SJSA1 (cell line): ENCODE measurements around the gene TCHP. TPM values are rescaled to one million over a fixed set of nuclear protein-coding genes. Genes with fewer than 3 reads are reported as not detected.

ENCODE experiments used
- DNase-seq, 2 experiments: peaks; one replicate each; pipeline ENCODE4 v3.0.0-alpha.2; 2015 to 2020; ENCODE audit warnings: low spot score in 2 of 2, low read depth in 1 of 2
- H3K27ac ChIP-seq: fragments of 250-450 bp; sonication (Bioruptor Pico); 2 replicates; pipeline ENCODE4 v1.5.1; 2020; ENCODE audit warnings: mild to moderate bottlenecking, moderate library complexity
- H3K27me3 ChIP-seq: fragments of 250-450 bp; sonication (Bioruptor Pico); replicated peaks from 2 replicates; pipeline ENCODE4 v1.5.1; 2020; ENCODE audit warnings: mild to moderate bottlenecking, moderate library complexity
- H3K36me3 ChIP-seq: fragments of 250-450 bp; sonication (Bioruptor Pico); 2 replicates; pipeline ENCODE4 v1.5.1; 2020; ENCODE audit warnings: mild to moderate bottlenecking
- H3K4me1 ChIP-seq: fragments of 250-450 bp; sonication (Bioruptor Pico); replicated peaks from 2 replicates; pipeline ENCODE4 v1.6.1; 2021; ENCODE audit warnings: mild to moderate bottlenecking
- H3K4me3 ChIP-seq: fragments of 250-450 bp; sonication (Bioruptor Pico); 2 replicates; pipeline ENCODE4 v1.5.1; 2020; ENCODE audit warnings: mild to moderate bottlenecking
- H3K9me3 ChIP-seq: fragments of 250-450 bp; sonication (Bioruptor Pico); replicated peaks from 2 replicates; pipeline ENCODE4 v1.5.1; 2020; ENCODE audit warnings: mild to moderate bottlenecking
- total RNA-seq: library from RNA; depleted of rRNA; stranded (reverse); fragments of >200 nt; shearing (Covaris generic); gene quantifications from 2 replicates; pipeline ENCODE4 v1.2.3, GENCODE V29; 2014

TCHP gene
- total RNA-seq, 1 experiment from 2014 or later, result 28.6 TPM

DNA sequence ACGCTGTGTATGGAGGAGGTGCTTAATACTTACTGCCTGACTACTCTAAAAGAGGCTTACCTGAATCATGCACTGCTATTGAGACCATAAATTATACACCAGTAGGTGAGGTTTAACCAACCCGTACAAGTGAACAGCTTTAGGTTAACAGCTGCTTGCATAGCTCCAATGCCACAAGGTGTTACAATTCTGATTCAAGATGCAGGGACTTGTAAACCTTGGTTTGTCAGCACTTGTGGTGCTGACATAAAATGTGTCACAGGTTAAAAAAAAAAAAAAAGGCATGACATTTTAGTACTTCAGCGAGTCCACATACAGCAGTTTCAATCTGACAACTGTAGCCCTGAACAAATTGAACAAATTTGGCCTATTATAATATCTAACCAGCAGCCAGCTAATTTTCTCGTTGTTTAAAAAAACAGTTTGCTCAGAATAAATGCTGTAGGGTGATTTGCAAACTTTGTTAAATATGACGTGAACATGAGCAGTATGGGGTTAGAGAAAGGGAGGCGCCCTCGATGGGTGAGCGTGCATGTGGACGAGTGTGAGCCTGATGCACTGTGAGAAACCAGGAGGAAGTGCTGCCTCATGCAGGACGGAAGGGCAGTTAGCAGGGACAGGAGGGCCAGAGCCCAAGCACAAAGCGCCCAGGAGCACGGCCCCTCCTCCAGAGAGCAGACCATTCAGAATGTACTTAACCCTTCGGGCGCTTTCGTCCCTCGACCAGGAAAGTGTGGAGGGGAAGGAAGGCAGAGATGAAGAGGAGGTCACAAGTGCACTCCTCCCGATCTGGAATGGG, 44.7 kb downstream of the TCHP start:
- Histone ChIP-seq H3K27ac (no peak overlapping the region), H3K27me3 (no peaks in the 10 kb centered on the region), H3K36me3 (peaks cover 42% of the 10 kb centered on the region), H3K4me3 (no peak overlapping the region), H3K4me1 (peaks cover 44% of the 10 kb centered on the region), H3K9me3 (no peaks in the 10 kb centered on the region)
- no peak for DNase-seq

DNA sequence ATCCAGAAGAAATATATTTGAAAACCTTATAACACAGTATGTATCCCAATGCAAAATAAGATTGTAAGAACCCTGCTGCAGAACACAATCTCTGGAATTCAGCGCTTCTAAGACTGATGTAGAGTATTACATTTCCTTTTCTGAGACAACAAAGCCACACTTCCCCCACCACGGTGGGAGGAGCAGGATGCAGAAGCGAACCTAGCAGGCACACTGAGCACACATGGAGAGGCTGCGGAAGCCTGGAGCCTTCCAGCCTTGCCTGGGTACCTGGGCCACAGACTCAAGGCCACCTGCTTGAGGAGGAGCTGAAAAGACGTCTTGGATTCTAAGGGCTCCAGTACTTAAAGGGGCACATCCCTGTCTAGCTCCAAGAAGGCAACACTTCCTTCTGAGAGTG, 46.4 kb downstream of the TCHP start:
- peak overlapping the region; percentile 57; the same call in 1 of the 2 replicates for H3K27ac ChIP-seq
- no peaks in the 10 kb centered on the region for H3K9me3 ChIP-seq
- DNase-seq, result no peak
- H3K36me3 ChIP-seq, result peaks cover 57% of the 10 kb centered on the region
- H3K4me1 ChIP-seq, result peaks cover 60% of the 10 kb centered on the region
- H3K27me3 ChIP-seq, result no peaks in the 10 kb centered on the region
- no peak overlapping the region for H3K4me3 ChIP-seq

DNA sequence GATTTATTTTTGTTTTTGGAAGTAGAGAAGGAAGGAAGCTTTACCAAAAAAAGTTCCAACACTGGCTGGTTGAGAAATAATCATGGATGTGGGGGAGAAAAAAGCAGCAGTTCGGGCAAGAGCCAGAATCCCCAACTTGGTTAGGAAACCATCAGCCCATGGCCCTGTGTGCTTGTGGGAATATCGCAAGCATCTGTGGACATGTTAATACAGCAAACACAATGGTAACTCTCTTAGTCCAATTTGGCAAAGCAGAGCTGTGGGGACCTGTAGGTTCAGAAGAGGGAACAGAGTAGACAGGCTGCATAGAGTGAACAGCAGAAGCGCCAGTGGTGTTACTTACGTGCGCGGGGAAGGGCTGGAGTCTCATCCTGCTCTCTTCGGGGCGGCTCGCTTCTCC, 46.8 kb downstream of the TCHP start:
- DNase-seq, result no peak
- Histone ChIP-seq H3K36me3 (peaks cover 61% of the 10 kb centered on the region), H3K27ac (peak overlapping the region; percentile 57), H3K9me3 (no peaks in the 10 kb centered on the region), H3K4me1 (peaks cover 64% of the 10 kb centered on the region), H3K4me3 (no peak overlapping the region), H3K27me3 (no peaks in the 10 kb centered on the region)

DNA sequence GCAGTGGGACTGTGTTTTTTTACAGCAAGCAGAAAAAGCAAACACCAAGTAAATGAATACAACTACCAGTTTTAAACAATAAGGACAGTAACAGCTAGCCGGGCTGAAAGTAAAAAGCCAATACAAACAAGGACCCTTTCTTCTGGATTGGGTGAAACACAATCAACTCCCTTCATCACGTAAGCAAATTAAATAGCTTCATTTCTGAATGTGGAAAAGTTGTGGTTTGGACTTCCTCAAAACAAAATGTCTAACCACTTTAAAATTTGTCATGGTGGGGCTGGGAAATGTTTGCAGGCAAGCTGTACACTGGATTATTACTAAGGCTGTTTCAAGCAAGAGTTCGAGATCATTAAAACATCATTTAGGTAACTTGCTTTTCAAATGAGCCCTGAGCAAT, 47.4 kb downstream of the TCHP start:
- no peak overlapping the region for H3K4me3 ChIP-seq
- H3K9me3 ChIP-seq, result no peaks in the 10 kb centered on the region
- peak overlapping the region; percentile 57 for H3K27ac ChIP-seq
- H3K4me1 ChIP-seq, result peaks cover 70% of the 10 kb centered on the region
- peak in 1 of 2 experiments; percentile 65 for DNase-seq
- peaks cover 67% of the 10 kb centered on the region for H3K36me3 ChIP-seq
- H3K27me3 ChIP-seq, result no peaks in the 10 kb centered on the region

DNA sequence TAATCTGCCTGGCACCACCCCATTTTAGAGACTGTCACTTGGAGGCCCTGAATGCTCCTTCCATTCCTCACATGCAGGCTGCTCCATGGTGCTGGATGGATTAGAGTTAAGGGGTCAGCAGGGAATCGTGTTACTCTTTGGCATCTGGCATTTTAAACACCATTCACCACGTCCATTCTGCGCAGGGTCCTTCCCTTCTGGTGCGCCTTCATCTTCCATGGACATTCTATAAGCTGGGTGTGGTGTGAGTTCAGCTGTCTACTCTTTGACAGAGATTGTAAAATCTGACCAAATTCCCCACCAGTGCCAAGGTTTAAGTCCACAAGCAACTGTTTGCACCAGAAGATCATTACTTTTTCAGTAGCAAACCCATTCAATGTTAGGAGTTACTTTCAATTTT, 48.3 kb downstream of the TCHP start:
- H3K36me3 ChIP-seq, result peaks cover 76% of the 10 kb centered on the region
- H3K4me1 ChIP-seq, result peaks cover 75% of the 10 kb centered on the region
- H3K27ac ChIP-seq, result no peak overlapping the region
- no peak overlapping the region for H3K4me3 ChIP-seq
- H3K9me3 ChIP-seq, result no peaks in the 10 kb centered on the region
- no peaks in the 10 kb centered on the region for H3K27me3 ChIP-seq
- no peak for DNase-seq

DNA sequence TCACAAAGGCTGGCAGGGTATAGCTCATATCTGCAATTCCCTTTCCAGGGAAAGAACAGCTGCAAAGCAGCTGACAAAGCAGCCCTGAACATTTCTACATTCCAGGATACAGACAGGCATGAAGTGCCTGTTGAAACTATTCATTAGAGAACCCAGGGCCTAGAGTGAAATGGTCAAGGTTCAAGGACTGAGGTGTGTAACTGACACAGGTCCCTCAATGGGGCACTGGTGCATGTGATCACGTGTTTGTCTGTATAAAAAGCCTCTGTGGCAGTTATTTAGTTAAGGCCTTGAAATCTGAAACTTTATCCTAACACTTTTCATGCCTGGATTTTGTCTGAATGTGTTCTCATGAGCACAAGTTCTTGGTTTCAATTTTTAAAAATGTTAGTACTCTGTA, 49.0 kb downstream of the TCHP start:
- no peak overlapping the region; the same call in 1 of the 2 replicates for H3K27ac ChIP-seq
- peaks cover 82% of the 10 kb centered on the region for H3K36me3 ChIP-seq
- no peak overlapping the region for H3K4me3 ChIP-seq
- H3K27me3 ChIP-seq, result no peaks in the 10 kb centered on the region
- DNase-seq, result no peak
- peaks cover 75% of the 10 kb centered on the region for H3K4me1 ChIP-seq
- H3K9me3 ChIP-seq, result no peaks in the 10 kb centered on the region

DNA sequence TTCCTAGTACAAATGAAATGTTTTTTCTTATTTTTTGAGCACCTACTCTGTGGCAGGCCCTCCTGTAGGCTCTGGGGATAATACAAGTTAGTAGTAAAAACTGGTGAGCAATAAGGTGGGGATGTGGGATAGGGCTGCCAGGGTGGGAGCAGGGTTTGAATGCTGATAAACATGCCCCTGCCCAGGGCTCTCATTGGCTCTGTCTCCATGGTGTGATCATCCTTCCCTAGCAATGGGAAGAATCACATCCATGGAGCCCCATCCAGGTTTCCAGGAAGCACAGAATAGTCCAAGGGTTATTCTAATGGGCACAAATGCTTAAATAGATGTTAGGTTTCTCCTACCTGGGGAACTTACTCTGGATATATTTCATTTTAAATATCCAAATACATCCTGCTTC, 50.6 kb downstream of the TCHP start:
- Histone ChIP-seq H3K9me3 (no peaks in the 10 kb centered on the region), H3K4me3 (no peak overlapping the region), H3K36me3 (peaks cover 74% of the 10 kb centered on the region), H3K27ac (peak overlapping the region; percentile 81), H3K4me1 (peaks cover 71% of the 10 kb centered on the region), H3K27me3 (no peaks in the 10 kb centered on the region)
- DNase-seq, result no peak

DNA sequence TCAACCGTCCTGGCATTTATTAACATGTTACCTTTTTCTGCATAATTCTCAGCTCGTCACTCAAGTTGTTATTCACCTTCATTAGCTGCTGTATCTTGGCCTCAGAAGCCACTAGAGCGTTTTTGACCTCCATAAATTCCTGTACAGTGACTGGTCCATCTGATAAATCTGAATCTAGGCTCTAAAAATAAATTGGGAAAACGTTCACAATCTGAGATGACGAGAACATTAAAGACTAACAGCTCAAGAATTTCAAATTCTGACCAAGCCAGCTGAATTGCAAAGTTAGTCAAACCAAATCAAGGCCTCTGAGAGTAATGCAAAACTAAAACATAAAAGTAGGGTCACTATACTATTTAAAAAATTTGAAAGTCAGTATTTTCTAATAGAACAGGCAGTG, 51.1 kb downstream of the TCHP start:
- H3K4me3 ChIP-seq, result no peak overlapping the region

DNA sequence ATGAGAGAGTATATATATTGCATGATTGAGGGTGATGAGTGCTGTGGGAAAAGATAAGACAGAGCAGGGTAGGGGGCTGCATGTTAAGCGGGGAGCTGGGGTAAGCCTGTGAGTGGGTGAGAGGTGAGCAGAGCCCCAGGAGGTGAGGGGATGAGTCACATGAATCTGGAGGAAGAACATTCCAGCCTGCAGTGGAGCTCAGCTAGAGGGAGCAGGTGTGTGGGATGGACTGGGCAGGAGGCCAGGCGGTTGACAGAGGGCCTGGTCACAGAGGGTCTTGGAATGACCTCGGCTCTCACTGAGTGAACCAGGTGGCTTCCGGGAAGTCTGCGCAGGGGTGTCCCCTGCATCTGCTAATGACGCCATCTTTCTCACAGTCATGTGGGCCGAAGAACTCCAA, 51.7 kb downstream of the TCHP start:
- no peak overlapping the region for H3K4me3 ChIP-seq
- peak; percentile 17 to 59 for DNase-seq
- H3K36me3 ChIP-seq, result peaks cover 76% of the 10 kb centered on the region
- H3K4me1 ChIP-seq, result peaks cover 61% of the 10 kb centered on the region
- peak overlapping the region; percentile 81 for H3K27ac ChIP-seq
- H3K27me3 ChIP-seq, result no peaks in the 10 kb centered on the region
- no peaks in the 10 kb centered on the region for H3K9me3 ChIP-seq

More for the DNA sequence above, 51.1 kb downstream of the TCHP start:
- Histone ChIP-seq H3K9me3 (no peaks in the 10 kb centered on the region), H3K27me3 (no peaks in the 10 kb centered on the region), H3K27ac (peak overlapping the region; percentile 81), H3K36me3 (peaks cover 77% of the 10 kb centered on the region), H3K4me1 (peaks cover 68% of the 10 kb centered on the region)
- DNase-seq, result peak in 1 of 2 experiments; percentile 68

DNA sequence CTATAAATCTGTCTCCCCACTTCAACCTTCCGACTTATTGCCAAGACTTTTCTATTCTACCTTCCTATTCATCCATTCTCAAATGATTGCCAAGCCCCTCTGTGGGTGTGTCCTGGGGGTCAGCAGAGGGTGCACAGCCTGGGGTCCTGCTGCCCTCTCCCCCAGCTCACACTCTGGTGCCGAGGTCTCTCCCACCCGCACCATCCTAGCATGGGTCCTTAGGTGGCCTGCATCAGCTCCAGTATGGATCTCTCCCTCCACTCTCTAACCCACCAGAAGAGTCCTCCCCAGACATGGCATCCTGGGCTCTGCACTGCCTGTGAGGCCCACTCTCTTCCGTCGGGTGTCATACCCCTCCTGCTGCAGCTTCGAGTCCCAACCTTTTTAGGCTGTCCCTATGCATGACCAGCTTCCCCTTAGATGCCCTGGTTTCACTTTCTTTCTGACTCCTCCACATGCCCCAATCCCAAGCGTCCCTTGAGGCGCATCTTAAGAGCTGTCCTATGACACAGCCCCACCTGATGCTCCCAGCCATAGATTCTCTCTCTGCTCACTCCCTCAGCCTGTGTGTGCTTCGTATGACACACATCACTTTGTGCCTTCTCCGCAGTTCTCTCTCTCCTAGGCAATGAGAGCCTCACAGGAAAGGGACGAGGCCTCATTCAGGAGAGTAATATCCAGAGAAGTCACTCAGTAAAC, 52.2 kb downstream of the TCHP start:
- peaks cover 71% of the 10 kb centered on the region for H3K36me3 ChIP-seq
- no peaks in the 10 kb centered on the region for H3K9me3 ChIP-seq
- peak overlapping the region; percentile 81 for H3K27ac ChIP-seq
- no peaks in the 10 kb centered on the region for H3K27me3 ChIP-seq
- H3K4me1 ChIP-seq, result peaks cover 56% of the 10 kb centered on the region
- DNase-seq, result no peak
- no peak overlapping the region for H3K4me3 ChIP-seq

DNA sequence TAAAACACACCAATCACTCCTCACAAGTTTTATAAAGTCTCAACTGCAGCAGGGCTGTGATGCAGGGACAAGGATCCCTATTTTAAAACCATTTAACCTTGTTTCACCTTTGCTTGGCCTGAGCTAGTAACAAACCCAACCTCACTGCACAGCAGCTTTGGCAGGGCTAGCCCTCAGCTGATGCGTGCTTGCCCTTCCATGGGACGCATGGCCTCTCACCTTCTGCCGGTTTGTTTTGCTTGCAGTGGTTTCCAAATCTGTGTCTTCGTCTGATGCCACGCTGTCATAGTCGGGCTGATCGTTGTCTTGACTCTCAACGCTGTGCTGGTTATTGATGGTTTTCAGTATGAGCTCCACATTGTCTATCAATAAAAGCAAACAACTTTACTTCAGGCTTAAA, 52.8 kb downstream of the TCHP start:
- no peak for DNase-seq
- Histone ChIP-seq H3K27ac (no peak overlapping the region), H3K27me3 (no peaks in the 10 kb centered on the region), H3K36me3 (peaks cover 71% of the 10 kb centered on the region), H3K4me1 (peaks cover 50% of the 10 kb centered on the region), H3K9me3 (no peaks in the 10 kb centered on the region), H3K4me3 (no peak overlapping the region)

DNA sequence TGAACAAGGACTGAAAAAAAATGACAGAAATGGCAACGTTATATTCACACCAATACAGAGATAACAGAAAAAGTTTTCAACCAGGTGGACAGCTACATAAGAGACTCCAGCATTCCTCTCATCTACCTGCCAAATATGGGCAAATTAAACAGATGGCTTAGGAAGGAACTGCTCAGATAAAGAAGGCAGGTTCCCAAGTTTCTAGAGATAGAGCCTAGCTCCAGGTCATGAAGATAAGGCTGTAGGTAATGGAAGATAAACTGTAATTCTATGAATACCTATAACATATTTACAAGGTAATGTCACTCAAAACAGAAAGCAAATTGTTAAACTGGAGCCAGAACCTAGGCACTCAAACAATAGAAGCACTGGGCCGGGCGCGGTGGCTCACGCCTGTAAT, 53.6 kb downstream of the TCHP start:
- no peak overlapping the region for H3K27ac ChIP-seq
- peaks cover 42% of the 10 kb centered on the region for H3K4me1 ChIP-seq
- H3K27me3 ChIP-seq, result no peaks in the 10 kb centered on the region
- H3K36me3 ChIP-seq, result peaks cover 70% of the 10 kb centered on the region
- H3K4me3 ChIP-seq, result no peak overlapping the region
- H3K9me3 ChIP-seq, result no peaks in the 10 kb centered on the region
- DNase-seq, result no peak

DNA sequence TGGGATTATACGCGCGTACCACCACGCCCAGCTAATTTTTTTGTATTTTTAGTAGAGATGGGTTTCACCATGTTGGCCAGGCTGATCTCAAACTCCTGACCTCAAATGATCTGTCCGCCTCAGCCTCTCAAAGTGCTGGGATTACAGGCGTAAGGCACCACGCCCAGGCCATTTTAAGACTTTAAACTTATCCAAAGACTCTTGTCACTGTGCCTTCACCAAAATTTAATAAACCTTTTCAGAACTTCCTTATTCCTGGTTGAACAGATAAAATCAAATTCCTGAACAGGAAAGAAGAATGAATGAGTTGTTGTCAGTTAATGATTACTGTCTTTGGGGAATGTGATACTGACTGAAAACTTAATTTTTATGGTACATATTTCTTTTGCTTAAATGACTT, 58.3 kb downstream of the TCHP start:
- Histone ChIP-seq H3K27me3 (no peaks in the 10 kb centered on the region), H3K27ac (no peak overlapping the region)

DNA sequence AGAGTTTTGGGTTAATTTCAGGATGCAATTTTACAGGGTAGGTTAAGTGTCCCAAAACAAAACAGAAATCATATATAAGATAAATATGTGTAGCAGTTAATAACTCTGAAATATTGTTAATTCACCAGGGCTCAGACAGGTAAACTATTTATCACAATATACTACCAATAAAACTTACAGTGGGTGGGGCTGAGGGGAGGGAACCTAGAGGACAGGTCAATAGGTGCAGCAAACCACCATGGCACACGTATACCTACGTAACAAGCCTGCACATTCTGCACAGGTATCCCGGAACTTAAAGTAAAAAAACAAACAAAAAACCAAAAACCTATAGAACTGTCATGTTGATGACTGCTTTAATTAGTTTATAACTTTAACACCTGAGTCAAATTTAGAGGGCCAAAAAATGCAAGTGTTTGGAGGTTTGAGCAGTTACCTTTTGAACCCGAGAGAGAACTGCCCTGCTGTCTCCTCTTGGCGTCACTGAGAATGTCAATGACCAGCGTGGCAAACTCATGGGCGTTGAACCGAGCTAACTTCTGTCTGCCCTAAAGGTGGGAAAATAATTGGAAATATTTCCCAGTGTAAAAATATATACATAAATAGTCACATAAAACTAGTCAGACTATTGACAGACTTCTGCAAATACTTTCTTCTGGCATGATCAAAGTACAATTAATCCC, 59.5 kb downstream of the TCHP start:
- Histone ChIP-seq H3K9me3 (no peaks in the 10 kb centered on the region), H3K27ac (no peak overlapping the region), H3K4me1 (no peaks in the 10 kb centered on the region), H3K36me3 (peaks cover 70% of the 10 kb centered on the region), H3K27me3 (no peaks in the 10 kb centered on the region), H3K4me3 (no peak overlapping the region)
- no peak for DNase-seq

More for the DNA sequence above, 58.3 kb downstream of the TCHP start:
- no peak overlapping the region for H3K4me3 ChIP-seq
- peaks cover 71% of the 10 kb centered on the region for H3K36me3 ChIP-seq
- H3K4me1 ChIP-seq, result no peaks in the 10 kb centered on the region; the same call in 1 of the 2 replicates
- no peaks in the 10 kb centered on the region for H3K9me3 ChIP-seq
- no peak for DNase-seq
